Large intestine (tissue), 3 donors: ENCODE measurements around the gene BDKRB2. TPM values are rescaled to one million over a fixed set of nuclear protein-coding genes. Genes with fewer than 3 reads are reported as not detected.

ENCODE experiments used
- DNase-seq, 2 donors: peaks; one replicate each; pipeline versions ENCODE4 v3.0.0 to v3.0.0-alpha.2; 2013
- H3K27ac ChIP-seq: one replicate; pipeline ENCODE4 v1.5.1; 2013; ENCODE audit warnings: low read length
- H3K27me3 ChIP-seq: 2 replicates; pipeline ENCODE4 v1.6.1; 2013; ENCODE audit warnings: low read length; ENCODE audit not compliant: control insufficient read depth, insufficient read depth
- H3K36me3 ChIP-seq: 2 replicates; pipeline ENCODE4 v1.6.1; 2013; ENCODE audit warnings: low read length; ENCODE audit not compliant: control insufficient read depth, insufficient read depth
- H3K4me1 ChIP-seq: one replicate; pipeline ENCODE4 v1.6.1; 2013; ENCODE audit warnings: low read length; ENCODE audit not compliant: control insufficient read depth, insufficient read depth
- H3K4me3 ChIP-seq: one replicate; pipeline ENCODE4 v1.5.1; 2013; ENCODE audit warnings: low read length
- H3K9me3 ChIP-seq: one replicate; pipeline ENCODE4 v1.6.1; 2013; ENCODE audit warnings: mild to moderate bottlenecking, low read depth, low read length, moderate library complexity; ENCODE audit not compliant: control insufficient read depth
- WGBS: methylation state at CpG from one replicate; pipeline ENCODE4 v1.1.5; 2013; ENCODE audit warnings: low lambda C conversion rate; ENCODE audit not compliant: insufficient coverage; 5-methylcytosine and 5-hydroxymethylcytosine counted together
- polyA plus RNA-seq: library from polyadenylated mRNA; unstranded; fragments of 120-200 nt; gene quantifications from one replicate; pipeline ENCODE4 v1.2.1, GENCODE V29; 2013

BDKRB2 gene
- polyA plus RNA-seq, 1 donor, result 9.1 TPM

GRCh38 chr14:96164861-96165490 lies 39.7 kb upstream of the BDKRB2 start:
- Histone ChIP-seq H3K4me3 (no peak overlapping the region), H3K36me3 (no peaks in the 10 kb centered on the region), H3K4me1 (peaks cover 42% of the 10 kb centered on the region), H3K27me3 (no peaks in the 10 kb centered on the region), H3K9me3 (no peaks in the 10 kb centered on the region), H3K27ac (no peak overlapping the region)
- DNase-seq, result no peak
- no CpG with 5 or more reads among the region's 5 CpGs for WGBS

- Histone ChIP-seq H3K36me3 (no peaks in the 10 kb centered on the region), H3K4me3 (no peak overlapping the region), H3K27me3 (no peaks in the 10 kb centered on the region), H3K4me1 (peaks cover 36% of the 10 kb centered on the region), H3K9me3 (no peaks in the 10 kb centered on the region), H3K27ac (no peak overlapping the region)
- DNase-seq, result no peak
- WGBS, result no CpG with 5 or more reads among the region's 12 CpGs
These were observed 38.9 kb upstream of the BDKRB2 start for GRCh38 chr14:96165493-96166436.

GRCh38 chr14:96166461-96167223 lies 38.0 kb upstream of the BDKRB2 start:
- H3K4me1 ChIP-seq, result peaks cover 27% of the 10 kb centered on the region
- no CpG with 5 or more reads among the region's 10 CpGs for WGBS
- no peak overlapping the region for H3K4me3 ChIP-seq
- no peaks in the 10 kb centered on the region for H3K27me3 ChIP-seq
- H3K36me3 ChIP-seq, result no peaks in the 10 kb centered on the region
- H3K27ac ChIP-seq, result peak overlapping the region; percentile 35
- DNase-seq, result no peak
- no peaks in the 10 kb centered on the region for H3K9me3 ChIP-seq

- Histone ChIP-seq H3K36me3 (no peaks in the 10 kb centered on the region), H3K4me1 (peaks cover 21% of the 10 kb centered on the region), H3K4me3 (no peak overlapping the region), H3K9me3 (no peaks in the 10 kb centered on the region), H3K27me3 (no peaks in the 10 kb centered on the region), H3K27ac (peak overlapping the region; percentile 35)
- no CpG with 5 or more reads among the region's 8 CpGs for WGBS
- peak; percentile 65 to 77 for DNase-seq
These were observed 37.2 kb upstream of the BDKRB2 start for GRCh38 chr14:96167224-96168148.

- Histone ChIP-seq H3K4me1 (peaks cover 21% of the 10 kb centered on the region), H3K27me3 (no peaks in the 10 kb centered on the region), H3K27ac (peak overlapping the region; percentile 25), H3K36me3 (no peaks in the 10 kb centered on the region), H3K9me3 (no peaks in the 10 kb centered on the region), H3K4me3 (no peak overlapping the region)
- WGBS, result no CpG with 5 or more reads among the region's 4 CpGs
- DNase-seq, result no peak
These were observed 36.1 kb upstream of the BDKRB2 start for GRCh38 chr14:96168581-96168980.

- DNase-seq, result no peak
- peaks cover 19% of the 10 kb centered on the region for H3K4me1 ChIP-seq
- H3K36me3 ChIP-seq, result no peaks in the 10 kb centered on the region
- no peaks in the 10 kb centered on the region for H3K9me3 ChIP-seq
- H3K27ac ChIP-seq, result no peak overlapping the region
- H3K27me3 ChIP-seq, result no peaks in the 10 kb centered on the region
- H3K4me3 ChIP-seq, result no peak overlapping the region
- no CpG with 5 or more reads among the region's 14 CpGs for WGBS
These were observed 33.6 kb upstream of the BDKRB2 start for GRCh38 chr14:96170961-96171592.

GRCh38 chr14:96173636-96174475 lies 30.8 kb upstream of the BDKRB2 start:
- Histone ChIP-seq H3K4me3 (no peak overlapping the region), H3K27ac (no peak overlapping the region), H3K4me1 (peaks cover 15% of the 10 kb centered on the region), H3K9me3 (no peaks in the 10 kb centered on the region), H3K36me3 (no peaks in the 10 kb centered on the region), H3K27me3 (no peaks in the 10 kb centered on the region)
- no peak for DNase-seq
- no CpG with 5 or more reads among the region's 21 CpGs for WGBS

- Histone ChIP-seq H3K4me1 (peaks cover 9% of the 10 kb centered on the region), H3K4me3 (no peak overlapping the region), H3K36me3 (no peaks in the 10 kb centered on the region), H3K9me3 (no peaks in the 10 kb centered on the region), H3K27ac (no peak overlapping the region), H3K27me3 (no peaks in the 10 kb centered on the region)
- 100% methylated on average over 2 of the region's 2 CpGs for WGBS
- DNase-seq, result no peak
These were observed 28.4 kb upstream of the BDKRB2 start for GRCh38 chr14:96176275-96176674.

GRCh38 chr14:96176811-96177211 lies 27.8 kb upstream of the BDKRB2 start:
- no peaks in the 10 kb centered on the region for H3K27me3 ChIP-seq
- no peaks in the 10 kb centered on the region for H3K9me3 ChIP-seq
- H3K4me3 ChIP-seq, result no peak overlapping the region
- DNase-seq, result peak in 1 of 2 donors; percentile 27
- no peaks in the 10 kb centered on the region for H3K36me3 ChIP-seq
- no CpG with 5 or more reads among the region's 8 CpGs for WGBS
- H3K27ac ChIP-seq, result no peak overlapping the region
- peaks cover 9% of the 10 kb centered on the region for H3K4me1 ChIP-seq
